Measurements from ENCODE around the gene HOXB2. TPM values are rescaled to one million over a fixed set of nuclear protein-coding genes. Genes with fewer than 3 reads are reported as not detected.

HOXB2 gene
- total RNA-seq, 4 donors from 2014 or later, result 1.4 to 9.6 (median 4.1) TPM

- TF ChIP-seq, protein P1, sequence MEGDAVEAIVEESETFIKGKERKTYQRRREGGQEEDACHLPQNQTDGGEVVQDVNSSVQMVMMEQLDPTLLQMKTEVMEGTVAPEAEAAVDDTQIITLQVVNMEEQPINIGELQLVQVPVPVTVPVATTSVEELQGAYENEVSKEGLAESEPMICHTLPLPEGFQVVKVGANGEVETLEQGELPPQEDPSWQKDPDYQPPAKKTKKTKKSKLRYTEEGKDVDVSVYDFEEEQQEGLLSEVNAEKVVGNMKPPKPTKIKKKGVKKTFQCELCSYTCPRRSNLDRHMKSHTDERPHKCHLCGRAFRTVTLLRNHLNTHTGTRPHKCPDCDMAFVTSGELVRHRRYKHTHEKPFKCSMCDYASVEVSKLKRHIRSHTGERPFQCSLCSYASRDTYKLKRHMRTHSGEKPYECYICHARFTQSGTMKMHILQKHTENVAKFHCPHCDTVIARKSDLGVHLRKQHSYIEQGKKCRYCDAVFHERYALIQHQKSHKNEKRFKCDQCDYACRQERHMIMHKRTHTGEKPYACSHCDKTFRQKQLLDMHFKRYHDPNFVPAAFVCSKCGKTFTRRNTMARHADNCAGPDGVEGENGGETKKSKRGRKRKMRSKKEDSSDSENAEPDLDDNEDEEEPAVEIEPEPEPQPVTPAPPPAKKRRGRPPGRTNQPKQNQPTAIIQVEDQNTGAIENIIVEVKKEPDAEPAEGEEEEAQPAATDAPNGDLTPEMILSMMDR (IDR thresholded peaks at IDR 0.05), result no peak
- no peak for TF ChIP-seq POLR2A (IDR thresholded peaks at IDR 0.05)
- Histone ChIP-seq H3K4me3 (no peak overlapping the region), H3K9me3 (no peaks in the 10 kb centered on the region), H3K36me3 (no peaks in the 10 kb centered on the region), H3K27me3 (no peaks in the 10 kb centered on the region), H3K27ac (no peak overlapping the region), H3K4me1 (peaks cover 0 to 9% (median 2%) of the 10 kb centered on the region in 4 donors)
- DNase-seq, result no peak
These were observed 38.7 kb downstream of the HOXB2 start for GRCh38 chr17:48506246-48506645.

DNA sequence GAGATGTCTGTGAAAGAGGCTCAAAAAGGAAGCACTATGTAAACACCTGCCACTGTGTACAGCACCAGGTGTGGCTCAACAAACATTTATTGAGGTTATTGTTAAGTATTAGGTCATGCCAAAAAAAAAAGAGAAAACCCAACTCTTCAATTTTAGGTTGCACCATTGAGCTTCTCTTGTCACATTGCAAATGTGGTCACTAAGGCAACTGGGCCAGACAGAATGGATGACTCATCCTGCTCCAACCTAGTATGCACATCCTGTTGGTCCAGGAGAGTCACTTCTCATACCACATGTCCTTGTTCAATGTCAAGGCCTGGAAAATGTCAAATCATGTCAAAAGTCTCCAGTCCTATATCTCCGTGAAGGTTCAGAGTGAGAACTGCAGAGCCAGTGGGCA is 39.1 kb downstream of the HOXB2 start:
- Histone ChIP-seq H3K4me3 (no peak overlapping the region), H3K27ac (peak overlapping the region in 2 of 4 donors; percentile 15 to 16), H3K4me1 (peaks cover 0 to 9% (median 2%) of the 10 kb centered on the region in 4 donors), H3K27me3 (no peaks in the 10 kb centered on the region), H3K36me3 (no peaks in the 10 kb centered on the region), H3K9me3 (no peaks in the 10 kb centered on the region)
- TF ChIP-seq, protein P1 (IDR thresholded peaks at IDR 0.05), result no peak
- TF ChIP-seq POLR2A (IDR thresholded peaks at IDR 0.05), result no peak
- DNase-seq, result peak in 1 of 3 donors; percentile 66

- H3K27ac ChIP-seq, result no peak overlapping the region
- TF ChIP-seq, protein P1 (IDR thresholded peaks at IDR 0.05), result no peak
- TF ChIP-seq POLR2A (IDR thresholded peaks at IDR 0.05), result no peak
- H3K4me3 ChIP-seq, result no peak overlapping the region
- H3K4me1 ChIP-seq, result peaks cover 0 to 9% (median 2%) of the 10 kb centered on the region in 4 donors
- no peaks in the 10 kb centered on the region for H3K36me3 ChIP-seq
- H3K9me3 ChIP-seq, result no peaks in the 10 kb centered on the region
- DNase-seq, result no peak
- no peaks in the 10 kb centered on the region for H3K27me3 ChIP-seq
These were observed 40.0 kb downstream of the HOXB2 start for GRCh38 chr17:48504953-48505352.

DNA sequence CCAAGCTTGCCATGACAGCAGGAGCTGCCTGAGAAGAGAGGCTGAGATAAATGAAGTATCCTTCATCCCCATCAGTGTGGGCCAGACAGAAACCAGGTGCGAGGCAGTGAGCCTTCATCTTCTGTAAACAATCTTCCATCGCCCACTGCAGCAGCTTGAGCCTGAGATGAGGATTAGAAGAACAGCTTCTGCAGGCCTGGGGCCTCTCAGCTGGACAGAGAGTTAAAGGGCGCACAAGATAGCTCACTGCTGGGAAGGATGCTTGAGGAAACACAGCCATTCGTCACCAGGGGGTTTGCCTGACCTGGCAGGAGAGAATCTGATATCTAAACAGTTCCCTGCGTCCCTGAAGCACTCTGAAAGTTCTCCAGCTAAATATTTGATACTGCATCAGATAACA is 41.2 kb downstream of the HOXB2 start:
- Histone ChIP-seq H3K36me3 (no peaks in the 10 kb centered on the region), H3K27me3 (no peaks in the 10 kb centered on the region), H3K27ac (peak overlapping the region in 1 of 4 donors; percentile 14), H3K9me3 (no peaks in the 10 kb centered on the region), H3K4me1 (peaks cover 0 to 9% (median 2%) of the 10 kb centered on the region in 4 donors), H3K4me3 (no peak overlapping the region)
- DNase-seq, result no peak
- TF ChIP-seq POLR2A (IDR thresholded peaks at IDR 0.05), result no peak
- TF ChIP-seq, protein P1 (IDR thresholded peaks at IDR 0.05), result no peak

DNA sequence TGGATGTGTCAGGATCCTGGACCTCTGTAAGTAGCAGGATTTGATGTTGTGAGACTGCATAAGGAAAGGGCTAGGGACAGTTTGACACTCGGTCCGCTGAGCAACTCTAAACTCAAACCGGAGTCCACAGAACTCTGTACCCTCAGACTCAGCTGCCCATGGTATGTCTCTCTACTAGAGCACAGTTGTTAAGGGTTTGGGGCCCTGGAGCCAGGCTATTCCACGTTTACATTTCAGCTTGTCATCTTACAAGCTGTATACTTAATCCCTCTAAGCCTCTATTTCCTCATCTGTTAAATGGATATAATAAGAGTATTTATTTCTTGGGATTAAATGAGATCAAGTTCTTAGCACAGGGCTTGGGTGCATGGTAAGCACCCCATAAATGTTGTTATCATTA is 42.0 kb downstream of the HOXB2 start:
- Histone ChIP-seq H3K27me3 (no peaks in the 10 kb centered on the region), H3K4me1 (peaks cover 0 to 9% (median 2%) of the 10 kb centered on the region in 4 donors), H3K27ac (no peak overlapping the region), H3K9me3 (no peaks in the 10 kb centered on the region), H3K36me3 (no peaks in the 10 kb centered on the region), H3K4me3 (no peak overlapping the region)
- no peak for DNase-seq
- no peak for TF ChIP-seq POLR2A (IDR thresholded peaks at IDR 0.05)
- TF ChIP-seq, protein P1 (IDR thresholded peaks at IDR 0.05), result no peak

DNA sequence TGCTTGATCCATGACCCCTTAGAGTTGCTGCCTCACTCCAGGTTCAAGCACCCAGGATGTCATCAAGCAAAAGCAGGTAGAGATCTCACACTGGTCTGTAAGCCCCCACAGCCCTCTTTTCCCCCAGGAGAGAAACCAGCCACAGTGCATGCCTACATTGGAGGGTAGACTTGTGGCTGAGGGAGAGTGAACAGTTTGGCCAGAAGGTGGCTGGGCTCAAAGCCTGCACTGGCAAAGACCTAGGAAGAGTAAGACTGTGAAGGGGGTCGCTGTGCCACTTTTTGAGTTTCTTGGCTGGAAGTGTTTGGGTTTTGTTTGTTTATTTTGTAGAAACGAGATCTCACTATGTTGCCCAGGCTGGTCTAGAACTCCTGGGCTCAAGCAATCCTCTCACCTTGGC is 42.6 kb downstream of the HOXB2 start:
- Histone ChIP-seq H3K36me3 (no peaks in the 10 kb centered on the region), H3K27me3 (no peaks in the 10 kb centered on the region), H3K4me1 (peaks cover 0 to 9% (median 2%) of the 10 kb centered on the region in 4 donors), H3K27ac (no peak overlapping the region), H3K4me3 (no peak overlapping the region), H3K9me3 (no peaks in the 10 kb centered on the region)
- no peak for TF ChIP-seq POLR2A (IDR thresholded peaks at IDR 0.05)
- TF ChIP-seq, protein P1 (IDR thresholded peaks at IDR 0.05), result no peak
- DNase-seq, result no peak
